GM19035 (cell line): ENCODE data around the gene VSTM2L.

Experiments used
- ATAC-seq: cut with Tn5 transposase; IDR thresholded peaks from one replicate; pipeline ENCODE4 v1.9.1; 2021; ENCODE audit not compliant: unreplicated experiment

Gene VSTM2L

DNA sequence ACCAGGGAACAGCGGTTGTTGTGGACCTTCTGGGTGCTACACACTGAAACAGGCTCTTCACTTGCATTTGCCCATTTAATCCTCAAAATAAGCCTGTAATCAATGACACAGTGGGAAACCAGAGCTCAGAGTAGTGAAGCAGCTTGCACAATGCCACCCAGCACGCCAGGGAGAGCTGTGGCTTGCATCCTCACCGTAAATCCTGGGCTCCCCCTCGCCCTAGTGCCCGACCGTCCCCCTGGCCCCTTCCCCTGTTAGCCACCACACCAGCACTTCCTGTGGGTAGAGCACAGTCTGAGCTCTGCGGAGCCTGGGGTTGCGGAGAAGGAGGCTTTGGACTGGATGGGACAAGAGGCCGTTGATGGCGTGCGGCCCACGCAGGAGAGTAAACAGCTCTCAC lies 14.5 kb downstream of the VSTM2L start:
- ATAC-seq, result no peak

DNA sequence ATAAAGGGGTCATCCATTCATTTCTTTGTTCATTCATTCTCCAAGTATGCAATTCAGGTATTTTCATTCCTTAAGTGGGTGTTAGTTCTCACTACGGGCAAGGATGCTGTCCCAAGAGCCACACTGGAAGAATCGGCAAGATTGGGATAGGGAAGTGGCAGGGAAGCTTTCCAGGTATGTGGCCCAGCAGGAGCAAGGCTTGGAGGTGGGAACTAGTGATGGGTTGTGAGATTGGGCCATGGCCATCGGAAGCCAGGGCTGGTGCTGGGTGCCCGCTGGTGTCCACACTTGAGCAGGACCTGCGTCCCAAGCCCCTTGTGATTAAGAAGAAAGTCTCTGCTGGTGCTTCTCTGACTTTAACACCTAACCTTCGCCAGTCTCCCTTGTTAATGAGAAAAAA lies 15.1 kb downstream of the VSTM2L start:
- no peak for ATAC-seq

DNA sequence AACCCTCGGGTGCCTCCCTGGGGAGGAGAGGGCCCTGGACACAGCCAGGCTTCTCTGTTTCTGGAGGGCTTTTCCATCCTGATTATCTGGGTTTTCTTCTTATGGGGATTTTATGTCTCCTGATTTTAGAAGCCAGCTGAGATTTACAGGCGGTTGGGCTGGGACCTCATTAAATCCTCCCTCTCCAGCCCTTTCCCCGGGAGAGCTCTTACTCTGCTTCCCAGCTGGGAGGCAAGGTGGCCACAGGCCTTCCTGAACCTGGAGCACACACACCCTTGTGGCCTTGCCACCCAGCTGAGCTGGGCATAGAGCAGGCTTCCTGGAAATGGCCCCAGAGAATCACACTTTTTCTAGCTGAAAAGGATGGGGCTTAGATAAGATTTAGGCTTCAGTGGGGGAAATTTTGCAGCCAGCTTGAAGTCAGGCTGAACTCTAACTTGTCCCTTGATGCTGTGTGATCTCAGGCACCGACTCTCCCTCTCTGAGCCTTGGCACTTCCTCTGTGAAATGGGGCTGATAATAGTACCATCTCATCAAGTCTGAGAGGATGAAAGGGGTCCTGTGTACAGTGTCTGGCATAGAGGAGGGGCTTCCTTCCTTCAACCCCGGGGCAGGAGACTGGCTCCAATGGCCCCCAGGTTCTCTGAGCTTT lies 16.6 kb downstream of the VSTM2L start:
- no peak for ATAC-seq

DNA sequence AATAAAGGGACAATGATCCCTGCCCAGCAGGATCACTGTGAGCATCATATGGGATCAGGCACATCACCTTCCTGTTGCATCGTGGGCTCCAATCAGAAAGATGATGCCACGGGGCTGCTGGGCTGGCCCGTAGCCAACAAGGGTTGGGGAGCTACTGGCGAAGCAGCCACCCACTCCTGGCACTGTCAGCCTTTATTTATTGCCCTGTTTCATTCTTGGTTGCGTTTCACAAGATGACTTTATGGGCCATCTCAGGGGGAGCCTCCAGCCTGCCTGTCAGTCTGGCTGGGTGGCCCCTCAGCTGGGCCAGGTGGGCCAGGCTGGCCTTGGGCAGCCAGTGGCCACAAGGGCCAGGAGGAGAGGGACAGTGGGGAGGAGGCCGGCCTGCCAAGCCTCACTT lies 17.3 kb downstream of the VSTM2L start:
- no peak for ATAC-seq

DNA sequence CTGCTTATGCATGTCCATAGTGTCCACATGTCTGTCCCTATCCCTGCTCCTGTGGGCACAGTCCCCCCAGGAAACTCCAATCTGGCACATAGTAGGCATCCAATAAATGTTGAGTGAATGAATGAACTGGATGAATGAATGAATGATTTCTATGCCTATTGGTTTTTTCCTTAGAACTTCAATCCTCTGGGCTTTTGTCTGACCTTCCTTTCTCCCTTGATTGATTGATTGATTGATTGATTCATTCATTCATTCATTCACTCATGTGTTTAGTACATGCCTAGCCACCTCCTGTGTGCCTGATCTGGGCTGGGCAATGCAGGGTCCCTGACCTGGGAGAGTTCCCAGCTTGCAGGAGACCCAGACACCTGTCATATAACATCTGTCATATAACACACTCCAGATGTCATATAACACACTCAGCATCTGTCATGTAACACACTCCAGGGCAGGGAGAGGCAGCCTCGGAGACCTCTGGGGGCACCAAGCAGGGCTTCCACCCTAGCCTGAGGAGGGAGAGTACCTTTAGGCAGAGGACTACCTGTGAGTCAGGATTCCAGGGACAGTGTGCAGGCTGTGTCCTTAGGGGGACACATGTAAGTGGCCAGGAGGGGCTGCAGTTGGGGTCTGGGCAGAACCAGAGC lies 17.9 kb downstream of the VSTM2L start:
- no peak for ATAC-seq

DNA sequence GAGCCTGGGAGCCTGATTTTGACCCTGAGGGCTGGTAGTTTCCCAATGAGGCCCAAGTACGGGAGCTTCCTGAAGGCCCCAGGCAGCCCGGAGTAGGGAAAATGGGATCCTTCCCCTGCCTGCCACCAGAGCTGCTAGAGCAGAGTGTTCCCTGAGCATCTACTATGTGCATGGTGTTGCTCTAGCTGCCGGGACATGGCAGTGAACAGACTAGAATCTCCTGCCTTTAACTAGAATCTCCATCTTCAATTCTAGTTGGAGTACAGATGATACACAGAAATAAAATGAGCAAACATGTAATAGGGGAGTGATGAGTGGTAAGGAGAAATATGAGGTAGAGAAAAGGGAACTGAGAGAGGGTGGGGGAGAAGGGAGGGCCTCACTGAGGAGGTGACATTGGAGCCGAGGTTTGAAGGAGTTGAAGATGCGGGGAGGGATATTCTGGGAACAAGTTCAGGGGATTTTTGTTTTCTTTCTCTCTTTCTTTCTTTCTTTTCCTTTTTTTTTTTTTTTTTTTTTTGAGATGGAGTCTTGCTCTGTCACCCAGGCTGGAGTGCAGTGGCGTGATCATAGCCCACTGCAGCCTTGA lies 18.5 kb downstream of the VSTM2L start:
- ATAC-seq, result peak; percentile 74

DNA sequence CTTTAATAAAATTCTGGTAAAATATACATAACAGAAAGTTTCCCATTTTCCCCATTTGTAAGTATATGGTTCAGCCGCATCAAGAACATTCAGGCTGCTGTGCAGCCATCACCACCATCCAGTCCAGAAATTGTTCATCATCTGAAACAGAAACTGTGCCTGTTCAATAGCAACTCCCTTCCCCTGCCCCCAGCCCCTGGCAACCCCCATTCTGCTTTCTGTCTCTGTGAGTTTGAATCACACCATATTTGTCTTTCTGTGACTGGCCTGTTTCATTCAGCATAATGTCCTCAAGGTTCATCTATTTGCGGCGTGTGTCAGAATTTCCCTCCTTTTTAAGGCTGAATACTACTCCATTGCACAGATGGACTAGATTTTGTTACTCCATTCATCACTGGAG lies 19.1 kb downstream of the VSTM2L start:
- peak; percentile 70 for ATAC-seq

DNA sequence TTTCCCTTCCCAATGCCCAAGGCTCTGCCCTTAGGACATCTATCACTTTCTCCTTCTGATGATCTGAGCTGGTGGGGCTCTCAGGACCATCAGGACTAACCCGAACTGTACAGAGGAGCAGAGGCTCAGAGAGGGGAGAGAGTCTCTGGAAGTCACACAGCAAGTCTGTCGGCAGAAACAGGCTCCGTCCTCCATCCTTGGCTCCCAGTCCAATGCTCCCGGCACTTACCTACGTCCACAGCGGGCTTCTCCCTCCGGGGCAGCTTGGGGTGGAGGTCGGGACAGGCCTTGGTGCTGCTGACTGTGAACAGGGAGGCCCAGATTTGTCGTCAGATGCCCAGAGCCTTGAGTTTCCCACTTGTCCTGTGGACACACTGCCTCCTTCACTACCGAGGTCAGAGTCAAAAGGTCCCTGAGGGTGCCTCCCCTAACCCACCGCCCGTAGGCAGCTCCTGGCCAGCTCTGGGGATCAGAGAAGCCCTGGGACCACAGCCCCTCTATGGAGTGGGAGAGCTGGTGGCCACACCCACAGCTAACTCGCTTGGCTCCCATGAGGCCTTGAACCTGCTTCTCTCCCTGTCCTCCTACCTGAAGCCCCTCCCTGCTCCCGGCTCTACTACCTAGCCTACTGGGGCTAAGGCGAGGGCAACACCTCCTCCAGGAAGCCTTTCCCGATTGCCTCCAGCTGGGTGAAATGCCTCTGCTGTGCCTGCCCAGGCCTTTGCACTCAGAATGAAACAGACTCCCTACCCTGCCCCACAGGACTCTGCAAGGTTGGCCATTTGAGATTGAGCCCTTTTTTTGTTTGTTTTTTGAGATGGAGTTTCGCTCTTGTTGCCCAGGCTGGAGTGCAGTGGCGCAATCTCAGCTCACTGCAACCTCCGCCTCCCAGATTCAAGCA lies 22.6 kb downstream of the VSTM2L start:
- ATAC-seq, result no peak

DNA sequence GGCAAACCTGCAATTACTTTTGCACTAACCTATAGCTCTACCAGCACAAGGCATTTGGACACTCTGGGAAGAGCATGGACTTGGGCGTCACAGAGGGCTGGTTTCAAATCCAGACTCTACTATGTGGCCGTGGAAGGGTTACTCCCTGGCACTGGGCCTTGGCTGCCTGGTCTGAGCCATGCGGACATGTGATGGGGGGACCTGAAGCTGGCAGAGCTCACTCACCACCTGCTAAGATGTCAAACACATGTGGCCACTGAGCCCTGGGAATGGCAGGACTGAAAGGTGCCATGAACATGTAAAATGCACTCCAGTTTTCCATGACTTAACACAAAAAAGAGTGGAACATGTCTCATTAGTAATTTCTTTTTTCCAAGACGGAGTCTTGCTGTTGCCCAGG lies 23.7 kb downstream of the VSTM2L start:
- no peak for ATAC-seq

DNA sequence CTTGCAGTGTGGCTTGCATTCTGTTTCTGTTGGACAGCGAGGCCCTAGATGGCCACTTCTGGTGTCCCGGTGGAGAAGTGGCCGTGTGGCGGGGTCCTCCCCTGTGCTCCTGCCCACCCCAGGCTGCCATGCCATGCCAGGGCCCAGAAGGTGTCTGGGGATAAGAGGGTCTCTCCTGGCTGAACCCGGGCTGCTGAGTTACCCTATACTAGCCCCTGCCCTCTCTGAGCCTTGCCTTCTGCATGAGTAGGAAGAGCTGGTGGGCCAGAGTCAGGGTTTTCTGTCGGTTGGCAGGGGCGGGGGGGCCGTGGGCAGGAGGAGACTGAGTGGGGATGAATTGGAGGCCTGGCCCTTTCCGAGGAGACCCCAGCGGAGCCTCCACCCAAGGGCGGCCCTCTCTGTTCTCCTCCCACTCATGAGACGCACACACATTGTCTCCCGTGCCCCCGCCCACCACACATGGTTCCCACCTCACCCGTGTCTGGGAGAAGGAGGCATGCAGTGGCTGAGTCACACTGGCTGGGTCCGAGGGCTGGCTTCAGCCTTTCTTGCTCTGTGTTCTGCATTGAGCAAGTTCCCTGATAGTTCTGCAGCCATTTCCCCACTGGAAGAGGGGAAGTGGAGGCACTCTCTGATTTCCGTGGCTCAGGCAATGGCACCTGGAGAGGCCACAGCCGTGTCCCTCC lies 24.6 kb downstream of the VSTM2L start:
- ATAC-seq, result no peak

DNA sequence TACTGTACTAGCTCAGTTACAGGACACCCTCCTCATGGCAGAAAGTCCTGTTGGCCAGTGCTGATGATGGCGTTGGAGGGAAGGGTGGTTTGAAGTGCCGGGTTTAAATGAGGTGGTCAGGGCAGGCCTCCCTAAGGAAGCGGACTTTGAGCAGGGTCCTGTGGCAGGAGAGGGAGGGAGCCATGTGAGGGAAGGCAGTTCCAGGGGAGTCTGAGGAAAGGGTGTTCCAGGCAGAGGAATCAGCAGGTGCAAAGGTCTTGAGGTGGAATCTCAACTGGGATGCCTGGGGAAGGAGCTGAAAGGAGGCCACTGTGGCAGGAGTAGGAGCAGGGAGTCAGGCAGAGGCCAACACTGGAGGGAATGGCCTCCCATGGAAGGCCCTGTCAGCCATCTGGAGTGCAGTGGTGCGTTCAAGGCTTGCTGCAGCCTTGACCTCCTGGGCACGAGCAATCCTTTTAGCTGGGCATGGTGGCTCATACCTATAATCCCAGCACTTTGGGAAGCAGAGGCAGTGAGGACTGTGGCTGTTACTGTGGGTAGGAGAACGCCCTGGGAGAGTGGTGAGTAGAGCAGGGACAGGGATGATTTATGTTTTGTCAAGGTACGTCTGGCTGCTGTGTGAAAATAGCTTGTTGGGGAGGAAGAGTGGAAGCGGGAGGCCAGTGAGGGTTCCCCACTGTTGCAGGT lies 26.2 kb downstream of the VSTM2L start:
- ATAC-seq, result no peak

DNA sequence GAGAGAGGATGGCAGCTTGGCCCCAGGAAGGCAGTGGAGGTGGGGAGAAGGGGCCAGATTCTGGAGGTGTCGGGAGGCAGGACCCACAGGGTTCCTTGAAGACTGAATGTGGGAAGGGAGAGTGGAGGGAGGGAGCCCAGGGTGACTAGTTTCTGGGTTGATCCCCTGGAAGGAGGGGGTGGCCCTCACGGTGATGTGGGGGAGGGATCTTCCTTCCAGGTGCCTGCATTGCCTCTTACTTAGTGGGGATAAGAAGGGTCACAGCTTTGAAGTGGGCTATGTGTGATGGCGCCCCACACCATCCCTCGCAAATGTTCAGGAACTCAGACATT lies 26.7 kb downstream of the VSTM2L start:
- ATAC-seq, result no peak

DNA sequence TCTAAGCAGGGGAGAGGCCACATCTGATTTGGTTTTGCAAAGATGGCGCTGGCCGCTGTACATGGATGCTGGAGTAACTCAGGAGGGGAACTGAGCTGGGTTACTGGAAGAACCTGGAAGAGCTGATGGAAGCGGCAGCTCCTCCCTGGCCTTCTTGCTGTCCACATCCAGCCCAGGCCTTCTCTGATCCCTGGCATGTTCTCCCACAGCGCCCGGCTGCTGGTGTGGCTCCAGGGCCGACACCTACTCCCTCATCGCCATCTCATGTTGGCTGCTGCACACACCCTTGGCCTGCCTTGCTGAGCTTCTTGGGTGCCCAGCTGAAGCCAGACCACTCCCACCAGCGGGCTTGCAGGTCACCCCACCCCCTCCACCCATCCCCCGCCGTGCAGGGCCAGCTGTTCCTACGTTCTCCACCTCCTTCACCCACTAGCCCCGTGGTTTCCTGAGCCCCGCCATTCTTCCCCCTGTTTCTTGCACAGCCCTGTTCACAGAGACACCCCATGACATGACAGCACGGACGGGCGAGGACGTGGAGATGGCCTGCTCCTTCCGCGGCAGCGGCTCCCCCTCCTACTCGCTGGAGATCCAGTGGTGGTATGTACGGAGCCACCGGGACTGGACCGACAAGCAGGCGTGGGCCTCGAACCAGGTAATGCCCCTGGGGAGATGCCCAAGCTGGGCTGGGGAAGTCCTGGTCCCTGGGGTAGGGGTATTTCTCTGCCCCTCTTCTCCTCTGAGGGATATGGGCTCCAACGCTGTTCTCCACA lies 28.4 kb downstream of the VSTM2L start:
- no peak for ATAC-seq

DNA sequence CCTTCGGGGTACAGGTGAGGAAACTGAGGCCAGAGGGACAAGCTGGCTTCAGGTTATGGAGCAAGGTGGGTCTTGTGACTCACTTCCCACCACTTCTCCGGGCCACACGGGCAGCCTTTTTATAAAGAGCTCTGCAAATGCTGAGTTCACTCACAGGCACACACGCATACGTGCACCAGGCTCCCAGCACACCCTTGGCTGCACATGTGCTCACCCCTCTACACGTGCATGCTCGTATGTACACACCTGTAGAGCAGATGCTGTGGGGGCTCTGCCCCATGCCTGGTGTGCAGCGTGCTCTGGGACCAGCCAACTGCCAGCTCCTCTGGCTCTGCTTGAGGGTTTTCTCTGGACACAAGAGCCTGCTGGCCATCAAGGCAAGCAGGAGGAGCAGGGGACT lies 29.1 kb downstream of the VSTM2L start:
- no peak for ATAC-seq

DNA sequence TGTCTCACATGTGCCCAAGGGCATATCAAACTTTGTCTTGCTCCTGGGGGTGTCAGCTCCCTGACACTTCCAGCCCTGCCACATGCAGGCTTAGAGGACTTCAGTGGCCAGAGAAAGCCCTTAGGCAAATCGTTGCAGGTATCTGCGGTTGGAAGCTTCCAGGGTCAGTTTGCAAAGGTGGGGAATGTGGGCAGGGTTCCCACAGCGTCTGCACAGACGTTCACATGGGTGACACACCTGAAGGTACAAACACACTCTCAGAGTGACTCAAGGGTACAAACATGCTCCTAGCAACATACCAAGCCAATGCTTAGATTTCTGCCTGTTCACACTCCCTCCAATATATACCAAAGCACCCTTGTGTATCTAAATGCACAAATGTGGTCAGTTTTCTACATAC lies 30.0 kb downstream of the VSTM2L start:
- no peak for ATAC-seq

DNA sequence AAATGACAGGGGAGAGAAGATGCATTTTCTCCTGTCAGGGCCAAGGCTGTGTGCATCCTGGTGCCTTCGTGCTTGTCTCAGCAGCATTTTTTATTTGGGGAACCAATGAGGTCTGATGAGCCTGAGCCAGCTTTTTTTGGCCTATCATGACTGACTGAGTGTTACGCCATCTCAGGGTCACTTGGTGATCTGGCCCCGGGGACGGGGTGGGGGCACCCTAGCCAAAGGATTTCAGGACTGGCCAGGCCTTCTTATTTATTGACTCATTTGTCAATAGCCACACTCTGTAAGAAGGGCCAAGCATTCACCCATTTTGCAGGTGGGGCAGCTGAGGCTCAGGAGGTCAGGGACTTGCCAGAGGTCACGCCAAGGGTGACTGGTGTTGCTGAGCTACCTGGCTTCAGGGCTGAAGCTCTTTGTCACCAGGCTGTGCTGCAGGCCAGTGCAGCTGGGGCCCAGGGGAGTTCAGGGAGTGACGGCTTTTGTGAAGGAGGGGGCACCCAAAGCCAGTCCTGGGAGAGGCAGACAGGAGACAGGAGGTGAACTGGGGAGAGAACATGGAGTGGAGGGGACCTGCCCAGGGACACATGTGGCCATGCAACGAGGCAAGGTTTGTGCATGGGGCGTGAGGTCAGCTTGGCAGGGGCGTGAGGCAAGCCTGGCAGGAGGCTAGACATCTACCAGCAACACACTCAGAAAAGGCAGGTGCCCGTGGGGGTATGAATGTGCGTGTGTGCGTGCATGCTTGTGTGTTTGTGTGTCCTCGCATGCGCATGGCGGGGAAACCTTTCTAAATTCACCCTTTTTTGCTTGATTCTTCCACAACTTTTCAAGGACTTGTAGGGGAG lies 31.1 kb downstream of the VSTM2L start:
- no peak for ATAC-seq

DNA sequence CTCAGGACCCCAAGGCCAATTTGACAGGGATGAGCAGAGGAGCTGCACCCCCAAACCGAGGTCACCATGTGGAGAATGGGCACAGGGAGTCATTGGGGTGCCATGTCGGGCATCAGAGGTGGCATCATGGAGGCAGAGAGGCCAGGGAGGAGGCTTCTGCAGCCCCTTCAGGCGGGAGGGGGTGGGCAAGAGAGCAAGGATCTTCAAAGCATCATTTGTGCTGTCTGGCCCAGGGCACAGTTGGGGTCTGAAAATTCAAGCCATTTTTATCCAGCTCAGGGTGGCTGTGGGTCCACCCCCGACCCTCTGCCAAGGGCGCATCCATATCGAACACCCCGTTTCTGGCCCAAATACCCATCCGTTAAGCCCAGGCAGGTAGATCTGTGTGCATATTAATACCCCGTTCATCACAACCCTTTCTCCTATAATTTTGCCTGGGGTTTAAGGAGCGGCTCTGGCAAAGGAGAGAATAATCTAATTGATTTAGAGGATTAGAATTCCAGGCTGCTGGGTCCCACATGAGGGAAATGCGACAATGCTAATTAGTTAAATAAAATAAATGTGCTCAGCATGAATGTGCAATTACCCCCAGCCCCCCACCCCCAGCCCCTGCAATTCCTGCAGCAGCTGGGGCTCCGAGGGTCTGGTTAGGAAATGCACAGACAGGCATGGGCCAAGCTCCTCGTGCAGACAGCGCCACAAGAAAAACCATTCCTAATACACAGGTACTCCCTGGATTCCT lies 31.9 kb downstream of the VSTM2L start:
- no peak for ATAC-seq

DNA sequence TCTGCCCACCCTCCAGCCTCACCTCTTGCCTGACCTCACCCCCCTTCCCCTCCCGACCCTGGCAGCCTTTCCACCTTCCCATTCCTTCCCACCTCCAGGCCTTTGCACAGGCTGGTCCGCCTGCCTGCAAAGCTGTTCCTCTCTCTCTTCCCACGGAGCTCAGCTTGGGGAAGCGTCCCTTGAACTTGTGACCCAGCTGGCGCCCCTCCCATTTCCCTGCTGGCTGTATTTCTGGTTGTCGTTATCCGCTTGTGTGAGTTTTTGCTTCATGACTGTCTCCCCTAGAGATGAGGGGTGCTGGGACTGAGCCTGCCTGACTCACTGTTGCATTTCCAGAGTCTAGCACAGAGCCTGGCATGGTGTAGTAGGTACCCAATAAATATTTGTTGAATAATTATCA lies 32.5 kb downstream of the VSTM2L start:
- no peak for ATAC-seq
